ENCODE measurements around the gene KIRREL3.

KIRREL3 gene

GRCh38 chr11:126542334-126543015 lies 458.1 kb downstream of the KIRREL3 start:
- no peak for TF ChIP-seq EZH2phosphoT487 (IDR thresholded peaks at IDR 0.05; ENCODE audit: low read depth)
- TF ChIP-seq CTCF (IDR thresholded peaks at IDR 0.05; ENCODE audit: low read depth, low read length), result no peak
- Histone ChIP-seq H2AFZ (ENCODE audit: low read depth, low read length) (no peak overlapping the region), H4K20me1 (ENCODE audit: insufficient read depth, low read length) (no peaks in the 10 kb centered on the region), H3K4me2 (ENCODE audit: low read length) (no peak overlapping the region), H3K9ac (ENCODE audit: low read length) (no peak overlapping the region), H3K4me1 (ENCODE audit: low read length) (no peaks in the 10 kb centered on the region), H3K4me3 (ENCODE audit: low read length) (no peak overlapping the region), H3K9me3 (ENCODE audit: insufficient read depth, low read length) (no peaks in the 10 kb centered on the region), H3K79me2 (ENCODE audit: low read length) (no peaks in the 10 kb centered on the region), H3K27ac (ENCODE audit: low read length) (no peak overlapping the region), H3K36me3 (replicated peaks; ENCODE audit: low read depth, low read length) (no peaks in the 10 kb centered on the region), H3K27me3 (ENCODE audit: low read depth, low read length) (peaks cover 62% of the 10 kb centered on the region)

GRCh38 chr11:126538071-126538470 lies 462.5 kb downstream of the KIRREL3 start:
- no peak overlapping the region for H3K9ac ChIP-seq (ENCODE audit: low read length)
- H3K27me3 ChIP-seq (ENCODE audit: low read depth, low read length), result peaks cover 39% of the 10 kb centered on the region

GRCh38 chr11:126537492-126537891 lies 463.1 kb downstream of the KIRREL3 start:
- Histone ChIP-seq H3K27me3 (ENCODE audit: low read depth, low read length) (peaks cover 34% of the 10 kb centered on the region), H3K4me2 (ENCODE audit: low read length) (no peak overlapping the region)

More at GRCh38 chr11:126538071-126538470, 462.5 kb downstream of the KIRREL3 start:
- H3K4me2 ChIP-seq (ENCODE audit: low read length), result no peak overlapping the region
- no peaks in the 10 kb centered on the region for H3K36me3 ChIP-seq (replicated peaks; ENCODE audit: low read depth, low read length)
- no peak overlapping the region for H2AFZ ChIP-seq (ENCODE audit: low read depth, low read length)
- no peak for TF ChIP-seq CTCF (IDR thresholded peaks at IDR 0.05; ENCODE audit: low read depth, low read length)
- TF ChIP-seq EZH2phosphoT487 (IDR thresholded peaks at IDR 0.05; ENCODE audit: low read depth), result no peak
- H3K4me1 ChIP-seq (ENCODE audit: low read length), result no peaks in the 10 kb centered on the region
- H3K4me3 ChIP-seq (ENCODE audit: low read length), result no peak overlapping the region
- H3K27ac ChIP-seq (ENCODE audit: low read length), result no peak overlapping the region
- H3K9me3 ChIP-seq (ENCODE audit: insufficient read depth, low read length), result no peaks in the 10 kb centered on the region
- H4K20me1 ChIP-seq (ENCODE audit: insufficient read depth, low read length), result no peaks in the 10 kb centered on the region
- H3K79me2 ChIP-seq (ENCODE audit: low read length), result no peaks in the 10 kb centered on the region

More at GRCh38 chr11:126537492-126537891, 463.1 kb downstream of the KIRREL3 start:
- Histone ChIP-seq H3K4me1 (ENCODE audit: low read length) (no peaks in the 10 kb centered on the region), H3K36me3 (replicated peaks; ENCODE audit: low read depth, low read length) (no peaks in the 10 kb centered on the region), H4K20me1 (ENCODE audit: insufficient read depth, low read length) (no peaks in the 10 kb centered on the region), H3K27ac (ENCODE audit: low read length) (no peak overlapping the region), H3K79me2 (ENCODE audit: low read length) (no peaks in the 10 kb centered on the region), H2AFZ (ENCODE audit: low read depth, low read length) (no peak overlapping the region), H3K9me3 (ENCODE audit: insufficient read depth, low read length) (no peaks in the 10 kb centered on the region), H3K9ac (ENCODE audit: low read length) (no peak overlapping the region), H3K4me3 (ENCODE audit: low read length) (no peak overlapping the region)
- TF ChIP-seq CTCF (IDR thresholded peaks at IDR 0.05; ENCODE audit: low read depth, low read length), result no peak
- TF ChIP-seq EZH2phosphoT487 (IDR thresholded peaks at IDR 0.05; ENCODE audit: low read depth), result no peak
